HCT116 (cell line): ENCODE results near the gene JPT1. TPM values are rescaled to one million over a fixed set of nuclear protein-coding genes. Genes with fewer than 3 reads are reported as not detected.

Experiments used
- ATAC-seq: fragments of 200-7000 bp; cut with Tn5 transposase; 2 replicates; pipeline ENCODE4 v1.9.1; 2020; ENCODE audit warnings: mild to moderate bottlenecking, moderate library complexity
- BruUV-seq: library from RNA; stranded (reverse); fragments of 400-500 nt; replicated peaks from 2 replicates; lab custom pipeline; 2021; lab: Mats Ljungman, UMichigan
- CTCF ChIA-PET: fragments of 300-600 bp; sonication (Branson Sonifier 250); formaldehyde crosslinking; loops from one replicate; lab custom pipeline; 2021; ENCODE audit warnings: antibody characterized with exemption; lab: Charles Lee
- POLR2A ChIA-PET: fragments of 300-600, 350-600 bp; sonication (Branson Sonifier 250); formaldehyde crosslinking; loops from one replicate; lab custom pipeline; 2021; ENCODE audit warnings: antibody characterized with exemption; lab: Charles Lee
- RAD21 ChIA-PET, 2 experiments: fragments of 300-600 bp; sonication (Branson Sonifier 250); formaldehyde crosslinking; loops; one replicate each; lab custom pipeline; 2023; ENCODE audit warnings: low total read pairs in 2 of 2; ENCODE audit not compliant: uncharacterized antibody in 2 of 2, unreplicated experiment in 2 of 2, low non-redundant PET in 1 of 2; lab: Charles Lee
- DNase-seq: peaks from one replicate; pipeline ENCODE4 v3.0.0-alpha.2; 2010; ENCODE audit warnings: low read depth, low spot score
- H2AFZ ChIP-seq: fragments of 200-600 bp; shearing (Covaris generic), sonication (generic); 2 replicates; pipeline ENCODE4 v1.6.1; 2017; ENCODE audit warnings: low read depth, mixed run types, mixed read lengths, antibody characterized with exemption, low read length; ENCODE audit not compliant: poor library complexity, severe bottlenecking
- H3K27ac ChIP-seq: 2 replicates; pipeline ENCODE4 v1.5.1; 2012; ENCODE audit warnings: low read depth, low read length
- H3K27me3 ChIP-seq: fragments of 200-600 bp; sonication (generic); 2 replicates; pipeline ENCODE4 v1.6.1; 2016; ENCODE audit warnings: mixed run types, low read length, mixed read lengths; ENCODE audit not compliant: insufficient read depth
- H3K36me3 ChIP-seq, 2 experiments: fragments of 200-500 bp in 1 of 2; fragments of 200-600 bp in 1 of 2; sonication (Bioruptor generic) in 1 of 2; sonication (generic) in 1 of 2; 2 replicates each; pipeline versions ENCODE4 v1.5.1 to v1.6.1; 2014 to 2016; ENCODE audit warnings: low read length in 2 of 2, inconsistent platforms in 1 of 2, mixed read lengths in 1 of 2, mixed run types in 1 of 2; ENCODE audit not compliant: insufficient read depth in 2 of 2, control insufficient read depth in 1 of 2
- H3K4me1 ChIP-seq, 2 experiments: fragments of 200-600 bp in 1 of 2; sonication (generic) in 1 of 2; 2 replicates each; pipeline versions ENCODE4 v1.5.1 to v1.6.1; 2012 to 2017; ENCODE audit warnings: low read length in 2 of 2, inconsistent platforms in 1 of 2, mild to moderate bottlenecking in 1 of 2, mixed read lengths in 1 of 2, mixed run types in 1 of 2, moderate library complexity in 1 of 2; ENCODE audit not compliant: insufficient read depth in 2 of 2, control insufficient read depth in 1 of 2
- H3K4me2 ChIP-seq: fragments of 200-600 bp; sonication (generic); 2 replicates; pipeline ENCODE4 v1.6.1; 2017; ENCODE audit warnings: mixed run types, low read length, mixed read lengths
- H3K4me3 ChIP-seq, 2 experiments: fragments of 200-600 bp in 1 of 2; sonication (generic) in 1 of 2; replicated peaks in 1 of 2; 2 replicates each; pipeline ENCODE4 v1.5.1; 2011 to 2016; ENCODE audit warnings: low read length in 2 of 2, control low read depth in 1 of 2, low read depth in 1 of 2, mild to moderate bottlenecking in 1 of 2, mixed read lengths in 1 of 2, mixed run types in 1 of 2
- H3K79me2 ChIP-seq: fragments of 200-600 bp; sonication (generic); 2 replicates; pipeline ENCODE4 v1.6.1; 2017; ENCODE audit warnings: mild to moderate bottlenecking, mixed run types, low read length, moderate library complexity, mixed read lengths; ENCODE audit not compliant: insufficient read depth
- H3K9ac ChIP-seq: fragments of 200-600 bp; sonication (generic); 2 replicates; pipeline ENCODE4 v1.6.1; 2016; ENCODE audit warnings: low read length, mixed read lengths
- H3K9me2 ChIP-seq: fragments of 200-600 bp; sonication (generic), shearing (Covaris generic); 2 replicates; pipeline ENCODE4 v1.6.1; 2017; ENCODE audit warnings: mixed run types, mild to moderate bottlenecking, moderate library complexity; ENCODE audit not compliant: insufficient read depth
- H3K9me3 ChIP-seq, 2 experiments: fragments of 200-500 bp in 1 of 2; fragments of 200-600 bp in 1 of 2; sonication (Bioruptor generic) in 1 of 2; sonication (generic) in 1 of 2; 2 replicates each; pipeline ENCODE4 v1.6.1; 2014 to 2017; ENCODE audit warnings: low read length in 2 of 2, mixed read lengths in 2 of 2, inconsistent platforms in 1 of 2, low read depth in 1 of 2, mild to moderate bottlenecking in 1 of 2, mixed run types in 1 of 2, moderate library complexity in 1 of 2; ENCODE audit not compliant: control insufficient read depth in 1 of 2, insufficient read depth in 1 of 2
- H4K20me1 ChIP-seq: fragments of 200-600 bp; sonication (generic), shearing (Covaris generic); 2 replicates; pipeline ENCODE4 v1.6.1; 2017; ENCODE audit warnings: mixed run types, mild to moderate bottlenecking, moderate library complexity; ENCODE audit not compliant: insufficient read depth
- ATF3 ChIP-seq: IDR thresholded peaks from 2 replicates; pipeline ENCODE4 v1.6.1; 2012
- CTCF ChIP-seq, 3 experiments: fragments of 200-600 bp in 1 of 3; sonication (generic) in 1 of 3; IDR thresholded peaks in 2 of 3; conservative IDR thresholded peaks in 1 of 3; 2 replicates each; pipeline ENCODE4 v1.5.1; 2012 to 2017; ENCODE audit warnings: low read depth in 2 of 3, low read length in 2 of 3, antibody characterized with exemption in 1 of 3, borderline replicate concordance in 1 of 3, control low read depth in 1 of 3, mild to moderate bottlenecking in 1 of 3, mixed read lengths in 1 of 3, mixed run types in 1 of 3, moderate library complexity in 1 of 3; ENCODE audit not compliant: insufficient read depth in 1 of 3
- FOSL1 ChIP-seq: IDR thresholded peaks from 2 replicates; pipeline ENCODE4 v1.6.1; 2012; ENCODE audit warnings: low read depth
- POLR2AphosphoS5 ChIP-seq: IDR thresholded peaks from 2 replicates; pipeline ENCODE4 v1.6.1; 2011; ENCODE audit warnings: mild to moderate bottlenecking, low read depth, low read length, moderate library complexity
- RAD21 ChIP-seq: IDR thresholded peaks from 2 replicates; pipeline ENCODE4 v1.6.1; 2012; ENCODE audit warnings: low read depth, mild to moderate bottlenecking
- TCF7L2 ChIP-seq: IDR thresholded peaks from 2 replicates; pipeline ENCODE4 v1.7.0; 2011; ENCODE audit warnings: borderline replicate concordance, inconsistent platforms; ENCODE audit not compliant: insufficient read depth, insufficient read length; ENCODE audit errors: extremely low read depth
- YY1 ChIP-seq: IDR thresholded peaks from 2 replicates; pipeline ENCODE4 v1.6.1; 2011; ENCODE audit warnings: low read length, low read depth, moderate library complexity, mild to moderate bottlenecking; ENCODE audit not compliant: insufficient replicate concordance; ENCODE audit errors: extremely low read depth
- ZBTB33 ChIP-seq: IDR thresholded peaks from 2 replicates; pipeline ENCODE4 v1.6.1; 2011; ENCODE audit warnings: mild to moderate bottlenecking, low read length, moderate library complexity; ENCODE audit not compliant: insufficient replicate concordance; ENCODE audit errors: extremely low read depth
- intact Hi-C: fragments of 100-400 bp; cut with micrococcal nuclease; formaldehyde crosslinking; loops from 2 replicates; pipeline ENCODE4 v1.10.0; 2022
- total RNA-seq: library from RNA; stranded (reverse); gene quantifications from one replicate; pipeline ENCODE4 v1.2.1, GENCODE V29; 2021; ENCODE audit not compliant: unreplicated experiment

Gene JPT1
- total RNA-seq, 1 experiment from 2014 or later, result 575 TPM

- ChIA-PET CTCF (interaction anchor here (1.3 to 3.1 kb wide), 2 partner anchors 9 to 18 kb away, joined by 4 to 15 read pairs; partner anchors contain the start of gene SLC16A5), RAD21 (no interaction called here), POLR2A (interaction anchor here (0.6 to 3.2 kb wide), 12 partner anchors 9 to 620 kb away, joined by 3 to 15 read pairs (median 3); partner anchors contain the start of gene SLC16A5)
- no peaks in the 10 kb centered on the region for H3K9me2 ChIP-seq
- peaks cover 32% of the 10 kb centered on the region for H3K79me2 ChIP-seq
- peak overlapping the region; percentile 23 to 32; a peak in 3 of 4 replicates for H3K4me3 ChIP-seq
- H3K9ac ChIP-seq, result peak overlapping the region; percentile 61
- peak; percentile 95 for DNase-seq
- peaks cover 18 to 34% of the 10 kb centered on the region in 2 experiments; a peak in 3 of 4 replicates for H3K36me3 ChIP-seq
- intact Hi-C loops, result loop anchor here (1.0 kb wide), 2 partner anchors 9 to 18 kb away; partner anchors contain the start of gene SLC16A5
- TF ChIP-seq TCF7L2 (peak; percentile 61), CTCF (IDR thresholded peaks at IDR 0.05 in 2 of 3, conservative IDR thresholded peaks at IDR 0.05 in 1 of 3; ENCODE audit: borderline replicate concordance in 1 of 3, insufficient read depth in 1 of 3, low read depth in 2 of 3, low read length in 2 of 3) (no peak), ATF3 (no peak), FOSL1 (no peak), POLR2AphosphoS5 (peak; percentile 88), ZBTB33 (peak; percentile 79), RAD21 (no peak), YY1 (peak; percentile 76)
- H4K20me1 ChIP-seq, result no peaks in the 10 kb centered on the region
- no peak overlapping the region for H2AFZ ChIP-seq
- ATAC-seq, result peak; percentile 91
- no TSS peak for BruUV-seq
- H3K9me3 ChIP-seq, result no peaks in the 10 kb centered on the region
- peak overlapping the region; percentile 67 for H3K4me2 ChIP-seq
- peak overlapping the region; percentile 94 for H3K27ac ChIP-seq
- peaks cover 55 to 67% of the 10 kb centered on the region in 2 experiments for H3K4me1 ChIP-seq
- no peaks in the 10 kb centered on the region for H3K27me3 ChIP-seq
Measured at GRCh38 chr17:75096082-75096625, 58.2 kb downstream of the JPT1 start.
